SU-DHL-6 (cell line): Measurements from ENCODE around the gene BUB3.

Source experiments
- H2AFZ ChIP-seq: fragments of 200-600 bp; sonication (generic); 2 replicates; pipeline ENCODE4 v1.6.1; 2014; ENCODE audit warnings: low read depth, mild to moderate bottlenecking, moderate library complexity, mixed read lengths, antibody characterized with exemption, low read length; ENCODE audit not compliant: severe bottlenecking
- H3F3A ChIP-seq: fragments of 200-600 bp; shearing (Covaris generic); 2 replicates; pipeline ENCODE4 v1.6.0; 2016; ENCODE audit warnings: antibody characterized with exemption, mild to moderate bottlenecking; ENCODE audit not compliant: insufficient read depth
- H3K27ac ChIP-seq: fragments of 200-600 bp; sonication (generic); 2 replicates; pipeline ENCODE4 v1.5.1; 2016; ENCODE audit warnings: low read depth, mild to moderate bottlenecking, low read length, moderate library complexity, mixed read lengths
- H3K27me3 ChIP-seq: fragments of 200-600 bp; sonication (generic), shearing (Covaris generic); 2 replicates; pipeline ENCODE4 v1.6.0; 2014; ENCODE audit warnings: mild to moderate bottlenecking, low read length
- H3K36me3 ChIP-seq: fragments of 200-600 bp; sonication (generic); 2 replicates; pipeline ENCODE4 v1.6.1; 2014; ENCODE audit warnings: mild to moderate bottlenecking, low read length, mixed read lengths
- H3K4me2 ChIP-seq: fragments of 300-600, 200-600 bp; shearing (Covaris generic), sonication (generic); 2 replicates; pipeline ENCODE4 v1.6.0; 2014; ENCODE audit warnings: low read length, low read depth, mild to moderate bottlenecking; ENCODE audit not compliant: poor library complexity, severe bottlenecking
- H3K4me3 ChIP-seq: fragments of 200-600 bp; sonication (generic); 2 replicates; pipeline ENCODE4 v1.5.1; 2014; ENCODE audit warnings: antibody characterized with exemption, low read length, mild to moderate bottlenecking, mixed read lengths; ENCODE audit not compliant: insufficient read depth, poor library complexity, severe bottlenecking
- H3K79me2 ChIP-seq: fragments of 200-600 bp; sonication (generic); 2 replicates; pipeline ENCODE4 v1.6.1; 2014; ENCODE audit warnings: mild to moderate bottlenecking, low read length, moderate library complexity; ENCODE audit not compliant: insufficient read depth
- H3K9ac ChIP-seq: fragments of 200-600 bp; sonication (generic); 2 replicates; pipeline ENCODE4 v1.7.0; 2014; ENCODE audit warnings: mild to moderate bottlenecking, low read length
- H3K9me2 ChIP-seq: fragments of 200-600 bp; sonication (generic); replicated peaks from 2 replicates; pipeline ENCODE4 v1.6.1; 2014; ENCODE audit warnings: low read length; ENCODE audit not compliant: insufficient read depth
- H3K9me3 ChIP-seq: fragments of 200-600 bp; sonication (generic); 2 replicates; pipeline ENCODE4 v1.6.1; 2014; ENCODE audit warnings: low read length, mixed read lengths; ENCODE audit not compliant: insufficient read depth
- H4K20me1 ChIP-seq: fragments of 200-600 bp; sonication (generic); 2 replicates; pipeline ENCODE4 v1.6.1; 2014; ENCODE audit warnings: low read depth, mild to moderate bottlenecking, antibody characterized with exemption, low read length, moderate library complexity, mixed read lengths
- CTCF ChIP-seq: fragments of 200-600 bp; sonication (generic); IDR thresholded peaks from one replicate; pipeline ENCODE4 v1.5.1; 2017; ENCODE audit warnings: antibody characterized with exemption, mild to moderate bottlenecking, low read length, moderate library complexity; ENCODE audit not compliant: insufficient read depth, poor library complexity, severe bottlenecking
- EZH2phosphoT487 ChIP-seq: fragments of 200-600 bp; sonication (generic), shearing (Covaris generic); conservative IDR thresholded peaks from 2 replicates; pipeline ENCODE4 v1.6.1; 2018; ENCODE audit warnings: mild to moderate bottlenecking, antibody characterized with exemption, low read length, moderate library complexity, mixed read lengths

Gene BUB3

GRCh38 chr10:123140164-123140982 lies 13.8 kb upstream of the BUB3 start:
- H3K79me2 ChIP-seq, result no peaks in the 10 kb centered on the region

GRCh38 chr10:123140983-123141390 lies 13.2 kb upstream of the BUB3 start:
- no peaks in the 10 kb centered on the region for H3K36me3 ChIP-seq
- H3K27ac ChIP-seq, result no peak overlapping the region
- no peaks in the 10 kb centered on the region for H3K9me3 ChIP-seq
- no peak overlapping the region for H2AFZ ChIP-seq
- no peaks in the 10 kb centered on the region for H3K27me3 ChIP-seq
- H4K20me1 ChIP-seq, result no peaks in the 10 kb centered on the region
- no peak overlapping the region for H3K4me2 ChIP-seq
- H3F3A ChIP-seq, result no peaks in the 10 kb centered on the region
- no peak overlapping the region for H3K4me3 ChIP-seq
- H3K9ac ChIP-seq, result no peak overlapping the region
- no peaks in the 10 kb centered on the region for H3K9me2 ChIP-seq
- TF ChIP-seq CTCF, result no peak
- no peak for TF ChIP-seq EZH2phosphoT487
- H3K79me2 ChIP-seq, result no peaks in the 10 kb centered on the region

More at GRCh38 chr10:123140164-123140982, 13.8 kb upstream of the BUB3 start:
- TF ChIP-seq EZH2phosphoT487, result no peak
- Histone ChIP-seq H3K9me3 (no peaks in the 10 kb centered on the region), H3K27ac (no peak overlapping the region), H3K9me2 (no peaks in the 10 kb centered on the region), H3K9ac (no peak overlapping the region), H3K36me3 (no peaks in the 10 kb centered on the region), H4K20me1 (no peaks in the 10 kb centered on the region), H3K4me2 (no peak overlapping the region), H3K4me3 (no peak overlapping the region), H3F3A (no peaks in the 10 kb centered on the region), H2AFZ (no peak overlapping the region), H3K27me3 (no peaks in the 10 kb centered on the region)

- no peak overlapping the region for H3K27ac ChIP-seq
- no peaks in the 10 kb centered on the region for H4K20me1 ChIP-seq
- no peaks in the 10 kb centered on the region for H3K9me3 ChIP-seq
- H3K4me2 ChIP-seq, result no peak overlapping the region
- no peaks in the 10 kb centered on the region for H3K36me3 ChIP-seq
- no peak overlapping the region for H2AFZ ChIP-seq
- no peaks in the 10 kb centered on the region for H3K79me2 ChIP-seq
- no peak overlapping the region for H3K4me3 ChIP-seq
- H3F3A ChIP-seq, result no peaks in the 10 kb centered on the region
- no peaks in the 10 kb centered on the region for H3K9me2 ChIP-seq
- H3K27me3 ChIP-seq, result no peaks in the 10 kb centered on the region
- H3K9ac ChIP-seq, result no peak overlapping the region
- no peak for TF ChIP-seq EZH2phosphoT487
- no peak for TF ChIP-seq CTCF
Measured at GRCh38 chr10:123141791-123142700, 12.2 kb upstream of the BUB3 start.
